Motor neuron (in vitro differentiated cells): ENCODE results near the gene EPOP. TPM values are rescaled to one million over a fixed set of nuclear protein-coding genes. Genes with fewer than 3 reads are reported as not detected.

Experiments
- ATAC-seq, 8 experiments: fragments of 200-7000 bp; cut with Tn5 transposase; replicated peaks in 6 of 8; 2 replicates each; pipeline ENCODE4 v1.8.0; 2021; ENCODE audit warnings: mild to moderate bottlenecking in 8 of 8, moderate library complexity in 8 of 8
- H3K27ac ChIP-seq, 2 donors: fragments of 250-450 bp; sonication (Bioruptor Pico); 2 replicates each; pipeline ENCODE4 v1.9.0; 2021; ENCODE audit warnings: antibody characterized with exemption in 2 of 2, mild to moderate bottlenecking in 2 of 2, moderate library complexity in 1 of 2
- H3K4me1 ChIP-seq, 2 donors: fragments of 250-450 bp; sonication (Bioruptor Pico); replicated peaks in 1 of 2; 2 replicates each; pipeline ENCODE4 v1.6.1; 2021; ENCODE audit warnings: antibody characterized with exemption in 2 of 2, mild to moderate bottlenecking in 2 of 2, moderate library complexity in 1 of 2
- H3K4me3 ChIP-seq, 5 donors: fragments of 250-450 bp; sonication (Bioruptor Pico); 2 replicates each; pipeline ENCODE4 v1.9.0; 2021; ENCODE audit warnings: antibody characterized with exemption in 5 of 5, mild to moderate bottlenecking in 5 of 5, moderate library complexity in 4 of 5
- WGBS, 10 experiments: fragments of 450-650 bp; shearing (Covaris generic); methylation state at CpG; one replicate each; pipeline ENCODE4 v1.0.0; 2022; 5-methylcytosine and 5-hydroxymethylcytosine counted together
- in situ Hi-C, 9 experiments: fragments of 400-800 bp; cut with MboI; loops; one replicate each; pipeline ENCODE4 v1.15.0; 2021; ENCODE audit warnings: low sequenced_read_pairs in 9 of 9, low pct_unique_long_range_greater_than_20kb in 2 of 9; ENCODE audit not compliant: unreplicated experiment in 9 of 9
- total RNA-seq, 8 experiments: library from RNA; unstranded; fragments of 300-600 nt; gene quantifications; 2 replicates each; pipeline versions ENCODE4 v1.2.3 to v1.2.4, GENCODE V29; 2022

EPOP gene
- total RNA-seq, 8 experiments from 2014 or later: 0.60 to 8.8 (median 1.4) TPM

GRCh38 chr17:38703742-38704605 is 29.2 kb upstream of the EPOP start:
- Histone ChIP-seq H3K27ac (no peak overlapping the region), H3K4me1 (peaks cover 13 to 19% of the 10 kb centered on the region in 2 donors), H3K4me3 (peak overlapping the region; percentile 54 to 83 (median 69))
- 0 to 14% (median 5%) methylated on average over 1 to 9 of the region's 50 CpGs; no CpG with 5 or more reads in 5 of the 10 experiments for WGBS, 10 experiments
- peak in 1 of 8 experiments; percentile 38 for ATAC-seq
- in situ Hi-C loops: no loop called here

- Histone ChIP-seq H3K4me3 (peak overlapping the region; percentile 54 to 83 (median 69)), H3K4me1 (peaks cover 13 to 19% of the 10 kb centered on the region in 2 donors), H3K27ac (no peak overlapping the region)
- ATAC-seq: no peak
- in situ Hi-C loops: no loop called here
- 0 to 20% (median 2%) methylated on average over 5 to 33 of the region's 55 CpGs for WGBS, 10 experiments
These were observed 28.4 kb upstream of the EPOP start for GRCh38 chr17:38702916-38703741.

GRCh38 chr17:38702166-38702915 is 27.6 kb upstream of the EPOP start:
- Histone ChIP-seq H3K4me3 (peak overlapping the region; percentile 47 to 83 (median 56)), H3K27ac (peak overlapping the region in 1 of 2 donors; percentile 28), H3K4me1 (peaks cover 13 to 19% of the 10 kb centered on the region in 2 donors)
- ATAC-seq: peak; percentile 58 to 81 (median 75)
- in situ Hi-C loops: no loop called here
- WGBS, 10 experiments: 0 to 3% (median 1%) methylated on average over 1 to 16 of the region's 81 CpGs; no CpG with 5 or more reads in 2 of the 10 experiments

GRCh38 chr17:38701504-38702165 is 26.9 kb upstream of the EPOP start:
- H3K4me3 ChIP-seq: peak overlapping the region; percentile 47 to 83 (median 56)
- in situ Hi-C loops: no loop called here
- ATAC-seq: peak; percentile 5 to 40 (median 32)
- H3K27ac ChIP-seq: peak overlapping the region in 1 of 2 donors; percentile 28
- WGBS, 10 experiments: 3 to 80% (median 35%) methylated on average over 1 to 14 of the region's 25 CpGs; no CpG with 5 or more reads in 3 of the 10 experiments
- peaks cover 13 to 18% of the 10 kb centered on the region in 2 donors for H3K4me1 ChIP-seq

- H3K4me1 ChIP-seq: peaks cover 7 to 12% of the 10 kb centered on the region in 2 donors
- H3K4me3 ChIP-seq: no peak overlapping the region
- no peak overlapping the region for H3K27ac ChIP-seq
- no peak for ATAC-seq
- in situ Hi-C loops: no loop called here
- WGBS, 10 experiments: 75 to 100% (median 86%) methylated on average over 1 to 4 of the region's 5 CpGs; no CpG with 5 or more reads in 2 of the 10 experiments
These were observed 24.0 kb upstream of the EPOP start for GRCh38 chr17:38698760-38699159.

GRCh38 chr17:38697061-38697820 is 22.5 kb upstream of the EPOP start:
- ATAC-seq: no peak
- Histone ChIP-seq H3K4me3 (no peak overlapping the region), H3K4me1 (peaks cover 3 to 4% of the 10 kb centered on the region in 2 donors), H3K27ac (no peak overlapping the region)
- WGBS, 10 experiments: 0 to 100% (median 73%) methylated on average over 1 to 4 of the region's 4 CpGs; no CpG with 5 or more reads in 2 of the 10 experiments
- in situ Hi-C loops: no loop called here

GRCh38 chr17:38693700-38694329 is 19.1 kb upstream of the EPOP start:
- Histone ChIP-seq H3K4me3 (no peak overlapping the region), H3K4me1 (no peaks in the 10 kb centered on the region), H3K27ac (no peak overlapping the region)
- peak in 7 of 8 experiments; percentile 21 to 98 (median 47) for ATAC-seq
- WGBS, 10 experiments: 10 to 100% (median 60%) methylated on average over 1 to 8 of the region's 12 CpGs; no CpG with 5 or more reads in 4 of the 10 experiments
- in situ Hi-C loops: no loop called here

- no peak overlapping the region for H3K4me3 ChIP-seq
- no peaks in the 10 kb centered on the region for H3K4me1 ChIP-seq
- no peak overlapping the region for H3K27ac ChIP-seq
- in situ Hi-C loops: no loop called here
- ATAC-seq: no peak
- WGBS, 10 experiments: 43 to 80% (median 71%) methylated on average over 2 to 3 of the region's 4 CpGs; no CpG with 5 or more reads in 6 of the 10 experiments
These were observed 16.4 kb upstream of the EPOP start for GRCh38 chr17:38691154-38691553.

- Histone ChIP-seq H3K4me1 (no peaks in the 10 kb centered on the region), H3K4me3 (no peak overlapping the region), H3K27ac (no peak overlapping the region)
- ATAC-seq: no peak
- WGBS, 10 experiments: 0 to 100% (median 60%) methylated on average over 1 to 4 of the region's 4 CpGs; no CpG with 5 or more reads in 4 of the 10 experiments
- in situ Hi-C loops: no loop called here
These were observed 15.6 kb upstream of the EPOP start for GRCh38 chr17:38690386-38690785.

- in situ Hi-C loops: no loop called here
These were observed 12.5 kb upstream of the EPOP start for GRCh38 chr17:38687286-38687685.

GRCh38 chr17:38685491-38685890 is 10.7 kb upstream of the EPOP start:
- H3K4me1 ChIP-seq: no peaks in the 10 kb centered on the region
- in situ Hi-C loops: no loop called here
- WGBS, 10 experiments: 65 to 100% (median 80%) methylated on average over 1 to 11 of the region's 12 CpGs
- no peak overlapping the region for H3K27ac ChIP-seq
- H3K4me3 ChIP-seq: no peak overlapping the region
- no peak for ATAC-seq

More at GRCh38 chr17:38687286-38687685, 12.5 kb upstream of the EPOP start:
- Histone ChIP-seq H3K27ac (no peak overlapping the region), H3K4me3 (no peak overlapping the region), H3K4me1 (no peaks in the 10 kb centered on the region)
- ATAC-seq: no peak
- 40 to 90% (median 75%) methylated on average over 2 to 5 of the region's 5 CpGs; no CpG with 5 or more reads in 2 of the 10 experiments for WGBS, 10 experiments
